Prostate gland (tissue), 2 donors: ENCODE results near the gene LGR6. TPM values are rescaled to one million over a fixed set of nuclear protein-coding genes. Genes with fewer than 3 reads are reported as not detected.

Experiments
- DNase-seq: peaks from one replicate; pipeline ENCODE4 v3.0.0-alpha.2; 2019; ENCODE audit warnings: low spot score
- H3K27ac ChIP-seq, 2 donors: fragments of 200-600 bp; sonication (generic); 2 replicates each; pipeline ENCODE4 v1.5.1; 2017 to 2019
- H3K27me3 ChIP-seq: fragments of 200-600 bp; sonication (generic); replicated peaks from 2 replicates; pipeline ENCODE4 v1.5.1; 2019; ENCODE audit not compliant: insufficient read depth
- H3K36me3 ChIP-seq, 2 donors: fragments of 200-600 bp; sonication (generic); 1 replicate in 1 of 2; 2 replicates in 1 of 2; pipeline versions ENCODE4 v1.5.1 to v1.8.1; 2017 to 2019
- H3K4me1 ChIP-seq: fragments of 200-600 bp; sonication (generic); replicated peaks from 2 replicates; pipeline ENCODE4 v1.5.1; 2019
- H3K4me3 ChIP-seq, 2 donors: fragments of 200-600 bp; sonication (generic); 2 replicates each; pipeline ENCODE4 v1.5.1; 2017 to 2019
- H3K9me3 ChIP-seq: fragments of 200-600 bp; sonication (generic); 2 replicates; pipeline ENCODE4 v1.5.1; 2017
- CTCF ChIP-seq, 4 experiments: fragments of 200-600 bp in 2 of 4; fragments of 450-650 bp in 2 of 4; sonication (generic) in 2 of 4; IDR thresholded peaks; 1 replicate in 3 of 4; 2 replicates in 1 of 4; pipeline ENCODE4 v1.5.1; 2016 to 2019; ENCODE audit warnings: antibody characterized with exemption in 4 of 4, mild to moderate bottlenecking in 2 of 4, moderate library complexity in 2 of 4
- POLR2A ChIP-seq: fragments of 450-650 bp; IDR thresholded peaks from one replicate; pipeline ENCODE4 v1.6.1; 2016; ENCODE audit warnings: antibody characterized with exemption, mild to moderate bottlenecking
- POLR2AphosphoS5 ChIP-seq: sonication (generic); formaldehyde crosslinking; IDR thresholded peaks from one replicate; pipeline ENCODE4 v1.6.1; 2017; ENCODE audit warnings: antibody characterized with exemption
- WGBS: methylation state at CpG from one replicate; pipeline ENCODE4 v1.1.5; 2018; 5-methylcytosine and 5-hydroxymethylcytosine counted together
- intact Hi-C: fragments of 100-400 bp; cut with DNase I; formaldehyde crosslinking; loops from one replicate; pipeline ENCODE4 v1.14.2; 2022
- total RNA-seq, 2 donors: library from RNA; depleted of rRNA; stranded (reverse); fragments of >200 nt; gene quantifications; one replicate each; pipeline ENCODE4 v1.1.0, GENCODE V29; 2016

Gene LGR6
- total RNA-seq, 2 donors from 2014 or later = 8.0 to 25.6 TPM

- H3K9me3 ChIP-seq = no peaks in the 10 kb centered on the region
- intact Hi-C loops = loop anchor here (5.0 kb wide), 1 partner anchor 532 kb away; no protein-coding TSS in a partner anchor
- 27% methylated on average over 18 of the region's 19 CpGs for WGBS
- TF ChIP-seq POLR2A (no peak), CTCF (IDR thresholded peaks at IDR 0.05) (peak; percentile 57 to 80 (median 70))
- H3K36me3 ChIP-seq = no peaks in the 10 kb centered on the region
- peak; percentile 69 for DNase-seq
- H3K27ac ChIP-seq = no peak overlapping the region
- H3K4me1 ChIP-seq = no peaks in the 10 kb centered on the region
- H3K27me3 ChIP-seq = peaks cover 5% of the 10 kb centered on the region
- H3K4me3 ChIP-seq = no peak overlapping the region
Measured at GRCh38 chr1:202184750-202185460, 8.7 kb upstream of the LGR6 start.

GRCh38 chr1:202186327-202186726 lies 7.3 kb upstream of the LGR6 start:
- 88% methylated on average over 7 of the region's 7 CpGs for WGBS
- H3K4me1 ChIP-seq = no peaks in the 10 kb centered on the region
- intact Hi-C loops = loop anchor here (5.0 kb wide), 1 partner anchor 531 kb away; no protein-coding TSS in a partner anchor

GRCh38 chr1:202187041-202187671 lies 6.4 kb upstream of the LGR6 start:
- H3K27me3 ChIP-seq = no peaks in the 10 kb centered on the region
- TF ChIP-seq POLR2AphosphoS5 (no peak), POLR2A (no peak), CTCF (IDR thresholded peaks at IDR 0.05) (no peak)
- H3K27ac ChIP-seq = no peak overlapping the region
- H3K4me1 ChIP-seq = no peaks in the 10 kb centered on the region
- no peaks in the 10 kb centered on the region for H3K9me3 ChIP-seq
- no peak overlapping the region for H3K4me3 ChIP-seq
- intact Hi-C loops = loop anchor here (5.0 kb wide), 1 partner anchor 530 kb away; no protein-coding TSS in a partner anchor
- WGBS = 53% methylated on average over 7 of the region's 8 CpGs
- no peaks in the 10 kb centered on the region for H3K36me3 ChIP-seq
- no peak for DNase-seq

More at GRCh38 chr1:202186327-202186726, 7.3 kb upstream of the LGR6 start:
- no peak for DNase-seq
- Histone ChIP-seq H3K4me3 (no peak overlapping the region), H3K36me3 (no peaks in the 10 kb centered on the region), H3K27ac (no peak overlapping the region), H3K9me3 (no peaks in the 10 kb centered on the region), H3K27me3 (peaks cover 5% of the 10 kb centered on the region)
- no peak for TF ChIP-seq CTCF (IDR thresholded peaks at IDR 0.05)
- TF ChIP-seq POLR2A = no peak
- TF ChIP-seq POLR2AphosphoS5 = no peak

GRCh38 chr1:202187697-202188407 lies 5.7 kb upstream of the LGR6 start:
- TF ChIP-seq POLR2A (no peak), POLR2AphosphoS5 (no peak), CTCF (IDR thresholded peaks at IDR 0.05) (no peak)
- intact Hi-C loops = loop anchor here (5.0 kb wide), 1 partner anchor 529 kb away; no protein-coding TSS in a partner anchor
- H3K9me3 ChIP-seq = no peaks in the 10 kb centered on the region
- H3K27me3 ChIP-seq = peaks cover 2% of the 10 kb centered on the region
- no peak overlapping the region for H3K4me3 ChIP-seq
- 72% methylated on average over 8 of the region's 8 CpGs for WGBS
- DNase-seq = no peak
- H3K4me1 ChIP-seq = no peaks in the 10 kb centered on the region
- H3K36me3 ChIP-seq = no peaks in the 10 kb centered on the region
- no peak overlapping the region for H3K27ac ChIP-seq
